Mucosa of descending colon (tissue), 3 donors: ENCODE results near the gene TOLLIP. TPM values are rescaled to one million over a fixed set of nuclear protein-coding genes. Genes with fewer than 3 reads are reported as not detected.

ENCODE experiments used
- ATAC-seq: fragments of 200-7000 bp; cut with Tn5 transposase; one replicate; pipeline ENCODE4 v1.9.1; 2020; ENCODE audit warnings: mild to moderate bottlenecking, moderate library complexity
- DNase-seq, 3 donors: peaks; one replicate each; pipeline ENCODE4 v3.0.0-alpha.2; 2020
- H3K36me3 ChIP-seq: fragments of 200-600 bp; one replicate; pipeline ENCODE4 v1.8.0; 2021; ENCODE audit warnings: low read depth, mild to moderate bottlenecking
- H3K4me1 ChIP-seq: fragments of 200-600 bp; one replicate; pipeline ENCODE4 v1.8.0; 2021; ENCODE audit warnings: low read depth, mild to moderate bottlenecking
- H3K4me3 ChIP-seq: fragments of 200-600 bp; one replicate; pipeline ENCODE4 v1.8.0; 2021; ENCODE audit warnings: mild to moderate bottlenecking
- H3K9me3 ChIP-seq: fragments of 200-600 bp; one replicate; pipeline ENCODE4 v1.8.0; 2021; ENCODE audit warnings: mild to moderate bottlenecking
- intact Hi-C, 2 donors: fragments of 100-400 bp; cut with DNase I in 1 of 2; cut with micrococcal nuclease in 1 of 2; formaldehyde crosslinking; loops; one replicate each; pipeline versions ENCODE4 v1.11.0 to v1.11.1; 2022; cut with DNase I, micrococcal nuclease
- total RNA-seq, 3 donors: library from RNA; stranded (reverse); fragmentation: NEBNext Ultra II Directional in 2 of 3; extraction: Animal tissue kit (Norgen Biotek cat#: 25700) in 2 of 3; gene quantifications; one replicate each; pipeline versions ENCODE4 v1.2.1 to v1.2.4, GENCODE V29; 2021 to 2023
- TF ChIP-seq, protein P1 (sequence below): fragments of 200-600 bp; IDR thresholded peaks from one replicate; pipeline ENCODE4 v1.8.0; 2022; ENCODE audit warnings: antibody characterized with exemption, mild to moderate bottlenecking
- donor health status: DM: no; HTN: no; CAD: no; lungs with moderate emphysema.
- donor health status: DM: no; HTN: no; CAD: no.
- donor health status: DM: no; HTN: yes; CAD: no.

The TOLLIP gene
- total RNA-seq, 3 donors from 2014 or later: 62.4 to 65.4 (median 62.5) TPM

DNA sequence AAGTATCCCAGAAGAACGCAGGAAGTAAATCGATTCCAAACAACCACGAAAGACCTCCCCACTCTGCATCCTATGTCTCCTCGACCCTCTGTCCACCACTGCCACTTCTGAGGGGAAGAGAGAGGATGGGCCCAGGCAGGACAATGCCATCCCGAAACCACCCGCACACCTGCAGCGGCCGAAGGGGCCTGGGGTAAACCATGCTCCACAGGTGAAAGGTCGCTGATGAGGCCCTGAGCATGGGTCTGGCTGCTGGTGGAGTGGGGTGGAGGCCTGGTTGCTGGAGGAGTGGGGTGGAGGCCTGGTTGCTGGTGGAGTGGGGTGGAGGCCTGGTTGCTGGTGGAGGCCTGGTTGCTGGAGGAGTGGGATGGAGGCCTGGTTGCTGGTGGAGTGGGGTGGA is 13.1 kb downstream of the TOLLIP start:
- H3K9me3 ChIP-seq: no peaks in the 10 kb centered on the region
- TF ChIP-seq, protein P1, sequence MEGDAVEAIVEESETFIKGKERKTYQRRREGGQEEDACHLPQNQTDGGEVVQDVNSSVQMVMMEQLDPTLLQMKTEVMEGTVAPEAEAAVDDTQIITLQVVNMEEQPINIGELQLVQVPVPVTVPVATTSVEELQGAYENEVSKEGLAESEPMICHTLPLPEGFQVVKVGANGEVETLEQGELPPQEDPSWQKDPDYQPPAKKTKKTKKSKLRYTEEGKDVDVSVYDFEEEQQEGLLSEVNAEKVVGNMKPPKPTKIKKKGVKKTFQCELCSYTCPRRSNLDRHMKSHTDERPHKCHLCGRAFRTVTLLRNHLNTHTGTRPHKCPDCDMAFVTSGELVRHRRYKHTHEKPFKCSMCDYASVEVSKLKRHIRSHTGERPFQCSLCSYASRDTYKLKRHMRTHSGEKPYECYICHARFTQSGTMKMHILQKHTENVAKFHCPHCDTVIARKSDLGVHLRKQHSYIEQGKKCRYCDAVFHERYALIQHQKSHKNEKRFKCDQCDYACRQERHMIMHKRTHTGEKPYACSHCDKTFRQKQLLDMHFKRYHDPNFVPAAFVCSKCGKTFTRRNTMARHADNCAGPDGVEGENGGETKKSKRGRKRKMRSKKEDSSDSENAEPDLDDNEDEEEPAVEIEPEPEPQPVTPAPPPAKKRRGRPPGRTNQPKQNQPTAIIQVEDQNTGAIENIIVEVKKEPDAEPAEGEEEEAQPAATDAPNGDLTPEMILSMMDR: no peak
- intact Hi-C loops: no loop called here
- H3K36me3 ChIP-seq: no peaks in the 10 kb centered on the region
- ATAC-seq (no peak), DNase-seq (no peak)
- H3K4me1 ChIP-seq: peaks cover 24% of the 10 kb centered on the region
- H3K4me3 ChIP-seq: no peak overlapping the region

DNA sequence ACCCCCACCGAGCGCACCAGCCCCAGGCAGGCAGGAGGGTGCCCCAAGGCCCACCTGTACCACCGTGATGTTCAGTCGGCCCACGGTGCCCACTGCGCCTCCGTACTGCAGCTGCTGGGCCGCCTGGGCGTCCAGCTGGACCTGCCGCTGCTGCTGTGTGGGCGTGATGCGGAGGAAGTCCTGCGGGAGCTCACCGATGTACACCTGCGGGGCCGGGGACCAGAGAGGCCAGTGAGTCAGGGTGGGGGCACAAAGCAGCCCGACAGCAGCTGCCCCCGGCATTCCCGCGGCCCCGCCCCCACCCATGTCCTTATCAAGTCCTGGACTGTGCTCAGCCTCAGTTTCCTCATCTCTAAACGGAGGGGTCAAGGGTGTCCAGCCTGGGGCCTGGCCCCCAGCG is 13.8 kb downstream of the TOLLIP start:
- peaks cover 24% of the 10 kb centered on the region for H3K4me1 ChIP-seq
- intact Hi-C loops: no loop called here
- H3K4me3 ChIP-seq: no peak overlapping the region
- no peaks in the 10 kb centered on the region for H3K9me3 ChIP-seq
- TF ChIP-seq, protein P1: no peak
- H3K36me3 ChIP-seq: no peaks in the 10 kb centered on the region
- DNase-seq (no peak), ATAC-seq (no peak)

DNA sequence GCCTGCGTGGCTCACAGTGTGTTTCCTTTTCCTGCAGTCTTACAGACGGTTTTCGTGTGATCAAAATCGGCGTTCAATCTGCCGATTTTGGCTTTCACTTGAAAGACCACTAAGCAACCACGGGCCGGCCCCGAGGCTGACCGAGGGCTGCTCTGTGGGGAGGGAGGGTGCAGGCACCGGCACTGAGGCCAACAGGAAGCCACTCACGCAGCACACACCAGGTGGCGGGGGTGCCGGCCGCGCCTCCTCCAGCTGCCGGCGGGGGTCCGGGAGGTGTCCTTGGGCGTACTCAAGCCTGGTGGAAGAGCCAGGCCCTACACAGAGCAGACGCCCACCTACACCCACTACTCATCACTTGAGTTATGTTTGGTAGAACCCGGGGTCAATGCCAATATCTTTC is 14.3 kb downstream of the TOLLIP start:
- Histone ChIP-seq H3K4me3 (no peak overlapping the region), H3K9me3 (no peaks in the 10 kb centered on the region), H3K36me3 (peaks cover under 1% of the 10 kb centered on the region), H3K4me1 (peaks cover 24% of the 10 kb centered on the region)
- intact Hi-C loops: no loop called here
- DNase-seq (no peak), ATAC-seq (no peak)
- TF ChIP-seq, protein P1: no peak

DNA sequence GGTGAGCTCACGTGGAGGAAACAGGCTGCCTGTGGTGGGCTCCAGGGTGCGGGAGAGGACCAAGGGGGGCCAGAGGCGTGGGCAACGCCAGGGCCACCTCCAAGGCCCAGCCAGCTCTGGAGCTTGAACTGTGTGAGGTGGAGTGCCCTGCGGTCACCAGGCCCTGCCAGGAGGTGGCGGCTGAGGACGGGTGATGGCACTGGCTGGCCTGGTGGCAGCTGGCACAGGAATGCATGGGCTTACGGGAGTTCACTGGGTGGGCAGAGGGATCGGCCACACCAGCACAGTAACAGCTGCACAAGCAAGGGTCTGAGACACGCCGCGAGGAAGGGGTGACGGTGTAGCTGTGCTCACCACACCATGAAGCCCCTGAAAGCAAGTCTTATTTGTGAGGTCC is 15.8 kb downstream of the TOLLIP start:
- peak in 2 of 3 donors; percentile 61 to 63 for DNase-seq
- TF ChIP-seq, protein P1: no peak
- H3K4me3 ChIP-seq: no peak overlapping the region
- intact Hi-C loops: no loop called here
- ATAC-seq: peak; percentile 67
- peaks cover 13% of the 10 kb centered on the region for H3K4me1 ChIP-seq
- H3K9me3 ChIP-seq: no peaks in the 10 kb centered on the region
- H3K36me3 ChIP-seq: peaks cover 3% of the 10 kb centered on the region

DNA sequence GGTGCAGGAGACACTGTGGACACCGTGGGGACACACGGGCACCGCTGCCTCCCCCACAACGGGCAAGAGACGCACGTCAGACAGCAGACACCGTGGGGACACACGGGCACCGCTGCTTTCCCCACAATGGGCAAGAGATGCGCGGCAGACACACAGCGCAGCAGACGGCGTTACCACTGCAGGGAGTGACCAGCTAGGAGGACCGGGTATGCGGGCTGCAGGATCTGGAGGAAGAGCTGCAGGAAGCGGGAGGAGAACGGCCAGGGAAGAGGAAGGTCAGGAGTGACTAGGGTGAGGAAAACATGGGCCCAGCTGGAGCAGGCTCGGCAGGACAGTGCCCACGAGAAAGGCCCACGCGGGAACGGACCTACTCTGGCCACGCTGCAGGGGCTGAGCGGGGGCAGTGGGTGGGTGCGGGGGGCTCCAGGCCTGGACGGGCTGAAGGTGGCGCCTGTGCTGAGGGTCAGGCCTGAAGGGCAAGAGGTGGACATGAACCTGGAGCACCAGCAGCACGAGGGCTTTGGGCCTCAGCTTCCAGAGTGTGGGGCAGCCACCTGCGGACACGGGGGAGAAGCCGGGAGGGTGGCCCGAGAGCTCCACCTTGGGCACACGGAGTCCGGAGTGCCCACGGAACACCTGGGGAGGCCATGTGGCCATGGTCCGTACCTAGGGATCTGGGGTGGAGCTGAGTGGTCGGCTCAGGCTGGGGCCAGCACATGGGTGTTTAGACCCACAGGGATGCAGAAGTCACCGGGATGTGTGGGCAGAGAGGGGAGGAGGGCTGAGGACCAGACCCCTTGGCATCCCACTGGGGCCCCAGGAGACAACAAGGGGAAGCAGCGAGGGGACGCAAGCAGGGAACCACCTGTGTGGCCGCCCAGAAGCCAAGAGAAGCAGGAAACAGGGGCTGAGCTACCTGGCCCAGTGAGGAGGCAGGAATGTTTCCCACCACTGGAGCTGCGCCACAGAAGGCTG is 16.5 kb downstream of the TOLLIP start:
- peak in 1 of 3 donors; percentile 10 for DNase-seq

More for the DNA sequence above, 16.5 kb downstream of the TOLLIP start:
- TF ChIP-seq, protein P1: no peak
- no peak overlapping the region for H3K4me3 ChIP-seq
- intact Hi-C loops: no loop called here
- ATAC-seq: no peak
- H3K9me3 ChIP-seq: no peaks in the 10 kb centered on the region
- H3K36me3 ChIP-seq: peaks cover 3% of the 10 kb centered on the region
- H3K4me1 ChIP-seq: peaks cover 6% of the 10 kb centered on the region
